Gastroesophageal sphincter (tissue), 3 donors: ENCODE results near the gene PCDHA10.
"Not testable (repeated sequence)": the region's sequence is repeated elsewhere in the genome, so short reads cannot be mapped to it uniquely, and the experiment has no call there.

Source experiments
- POLR2A ChIP-seq, 2 donors: fragments of 450-650 bp; IDR thresholded peaks; one replicate each; pipeline ENCODE4 v1.6.1; 2017; ENCODE audit warnings: antibody characterized with exemption in 2 of 2, mild to moderate bottlenecking in 2 of 2, moderate library complexity in 1 of 2
- TF ChIP-seq, protein P1 (sequence below), 4 experiments: fragments of 200-600 bp in 2 of 4; fragments of 450-650 bp in 2 of 4; sonication (generic) in 1 of 4; IDR thresholded peaks; one replicate each; pipeline ENCODE4 v1.5.1; 2017 to 2019; ENCODE audit warnings: antibody characterized with exemption in 4 of 4, mild to moderate bottlenecking in 2 of 4, moderate library complexity in 2 of 4

DNA sequence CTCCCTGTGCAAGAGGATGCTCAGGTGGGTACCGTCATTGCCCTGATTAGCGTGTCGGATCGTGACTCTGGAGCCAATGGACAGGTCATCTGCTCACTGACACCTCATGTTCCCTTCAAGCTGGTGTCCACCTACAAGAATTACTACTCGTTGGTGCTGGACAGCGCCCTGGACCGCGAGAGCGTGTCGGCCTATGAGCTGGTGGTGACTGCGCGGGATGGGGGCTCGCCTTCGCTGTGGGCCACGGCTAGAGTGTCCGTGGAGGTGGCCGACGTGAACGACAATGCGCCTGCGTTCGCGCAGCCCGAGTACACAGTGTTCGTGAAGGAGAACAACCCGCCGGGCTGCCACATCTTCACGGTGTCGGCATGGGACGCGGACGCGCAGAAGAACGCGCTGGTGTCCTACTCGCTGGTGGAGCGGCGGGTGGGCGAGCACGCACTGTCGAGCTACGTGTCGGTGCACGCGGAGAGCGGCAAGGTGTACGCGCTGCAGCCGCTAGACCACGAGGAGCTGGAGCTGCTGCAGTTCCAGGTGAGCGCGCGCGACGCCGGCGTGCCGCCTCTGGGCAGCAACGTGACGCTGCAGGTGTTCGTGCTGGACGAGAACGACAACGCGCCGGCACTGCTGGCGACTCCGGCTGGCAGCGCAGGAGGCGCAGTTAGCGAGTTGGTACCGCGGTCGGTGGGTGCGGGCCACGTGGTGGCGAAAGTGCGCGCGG lies 21.0 kb downstream of the PCDHA10 start:
- TF ChIP-seq, protein P1, sequence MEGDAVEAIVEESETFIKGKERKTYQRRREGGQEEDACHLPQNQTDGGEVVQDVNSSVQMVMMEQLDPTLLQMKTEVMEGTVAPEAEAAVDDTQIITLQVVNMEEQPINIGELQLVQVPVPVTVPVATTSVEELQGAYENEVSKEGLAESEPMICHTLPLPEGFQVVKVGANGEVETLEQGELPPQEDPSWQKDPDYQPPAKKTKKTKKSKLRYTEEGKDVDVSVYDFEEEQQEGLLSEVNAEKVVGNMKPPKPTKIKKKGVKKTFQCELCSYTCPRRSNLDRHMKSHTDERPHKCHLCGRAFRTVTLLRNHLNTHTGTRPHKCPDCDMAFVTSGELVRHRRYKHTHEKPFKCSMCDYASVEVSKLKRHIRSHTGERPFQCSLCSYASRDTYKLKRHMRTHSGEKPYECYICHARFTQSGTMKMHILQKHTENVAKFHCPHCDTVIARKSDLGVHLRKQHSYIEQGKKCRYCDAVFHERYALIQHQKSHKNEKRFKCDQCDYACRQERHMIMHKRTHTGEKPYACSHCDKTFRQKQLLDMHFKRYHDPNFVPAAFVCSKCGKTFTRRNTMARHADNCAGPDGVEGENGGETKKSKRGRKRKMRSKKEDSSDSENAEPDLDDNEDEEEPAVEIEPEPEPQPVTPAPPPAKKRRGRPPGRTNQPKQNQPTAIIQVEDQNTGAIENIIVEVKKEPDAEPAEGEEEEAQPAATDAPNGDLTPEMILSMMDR (IDR thresholded peaks at IDR 0.05): not testable (repeated sequence)
- not testable (repeated sequence) for TF ChIP-seq POLR2A (IDR thresholded peaks at IDR 0.05)
